HG03378 (cell line): ENCODE data around the gene FIZ1.
"Not testable (repeated sequence)": the region's sequence is repeated elsewhere in the genome, so short reads cannot be mapped to it uniquely, and the experiment has no call there.

Experiments
- ATAC-seq: cut with Tn5 transposase; IDR thresholded peaks from one replicate; pipeline ENCODE4 v1.9.1; 2021; ENCODE audit warnings: mild to moderate bottlenecking, moderate library complexity; ENCODE audit not compliant: unreplicated experiment

The FIZ1 gene

GRCh38 chr19:55598034-55598433 is 1.3 kb downstream of the FIZ1 start:
- ATAC-seq, result no peak

DNA sequence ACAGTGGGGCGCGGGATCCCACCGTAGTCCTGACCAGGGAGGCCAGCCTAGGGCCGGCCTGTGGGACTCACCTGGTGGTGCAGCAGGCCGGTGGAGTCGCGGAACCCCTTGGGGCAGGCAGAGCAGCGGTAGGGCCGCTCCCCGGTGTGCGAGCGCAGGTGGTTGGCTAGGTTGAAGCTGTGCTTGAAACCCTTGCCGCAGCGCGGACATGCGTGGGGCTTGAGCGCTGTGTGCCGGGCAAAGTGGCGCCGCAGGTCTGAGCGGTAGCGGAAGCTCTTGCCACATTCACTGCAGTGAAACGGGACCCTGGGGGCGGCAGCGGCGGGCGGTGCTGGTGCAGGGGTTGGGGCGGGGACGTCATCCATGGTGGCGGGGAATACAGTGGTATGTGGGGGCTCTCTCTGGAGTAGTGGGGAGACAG is 1.8 kb downstream of the FIZ1 start:
- no peak for ATAC-seq

- ATAC-seq, result no peak
These were observed 3.0 kb downstream of the FIZ1 start for GRCh38 chr19:55596304-55596703.

GRCh38 chr19:55594996-55595545 is 4.2 kb downstream of the FIZ1 start:
- no peak for ATAC-seq

DNA sequence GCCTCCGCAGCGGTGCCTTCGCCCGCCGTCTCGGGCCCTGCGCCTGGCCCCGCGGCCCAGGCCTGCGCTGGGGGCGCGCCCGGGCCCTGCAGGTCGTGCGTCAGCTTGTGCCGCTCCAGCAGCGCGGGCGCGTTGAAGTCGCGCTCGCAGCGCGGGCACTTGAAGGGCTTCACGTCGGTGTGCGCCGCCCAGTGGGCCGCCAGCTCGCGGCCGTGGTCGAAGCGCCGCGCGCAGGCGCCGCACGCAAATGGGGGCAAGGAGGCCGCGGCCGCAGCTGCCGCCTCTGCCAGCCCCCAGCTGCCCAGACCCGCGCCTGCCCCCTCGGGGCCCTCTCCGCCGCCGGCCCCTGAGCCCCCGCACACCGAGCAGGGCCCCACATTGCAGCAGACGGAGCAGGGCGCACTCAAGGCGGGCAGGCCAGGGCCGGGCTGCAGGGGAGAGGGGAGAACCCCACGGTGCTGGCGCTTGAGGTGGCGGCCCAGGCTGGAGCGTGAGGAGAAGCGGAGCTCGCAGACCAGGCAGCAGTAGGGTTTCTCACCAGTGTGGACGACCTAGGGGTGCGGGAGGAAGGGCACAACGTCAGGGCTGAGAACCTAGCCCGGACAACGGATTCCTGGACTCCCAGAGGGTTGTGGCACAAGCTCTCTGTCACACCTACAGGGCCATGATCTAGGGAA is 6.1 kb downstream of the FIZ1 start:
- ATAC-seq, result no peak

- no peak for ATAC-seq
These were observed 6.8 kb downstream of the FIZ1 start for GRCh38 chr19:55592391-55593090.

GRCh38 chr19:55591555-55591954 is 7.8 kb downstream of the FIZ1 start:
- ATAC-seq, result no peak

DNA sequence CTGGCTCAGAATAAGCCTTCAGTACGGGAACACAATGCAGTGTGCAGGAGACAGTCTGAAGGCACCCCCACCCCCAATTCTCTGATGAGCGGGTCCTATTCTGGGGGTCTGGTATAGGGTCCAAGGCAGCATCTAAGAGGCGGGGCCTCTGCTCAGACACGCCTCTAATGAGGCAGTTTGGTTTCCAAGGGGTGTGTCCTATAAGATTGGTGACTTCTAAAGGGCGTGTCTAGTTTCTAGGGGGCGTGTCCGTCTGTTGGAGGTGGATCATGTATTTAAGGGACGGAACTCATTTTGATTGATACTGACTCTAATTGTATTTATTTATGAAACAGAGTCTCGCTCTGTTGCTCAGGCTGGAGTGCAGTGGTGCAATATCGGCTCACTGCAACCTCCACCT is 8.7 kb downstream of the FIZ1 start:
- no peak for ATAC-seq

DNA sequence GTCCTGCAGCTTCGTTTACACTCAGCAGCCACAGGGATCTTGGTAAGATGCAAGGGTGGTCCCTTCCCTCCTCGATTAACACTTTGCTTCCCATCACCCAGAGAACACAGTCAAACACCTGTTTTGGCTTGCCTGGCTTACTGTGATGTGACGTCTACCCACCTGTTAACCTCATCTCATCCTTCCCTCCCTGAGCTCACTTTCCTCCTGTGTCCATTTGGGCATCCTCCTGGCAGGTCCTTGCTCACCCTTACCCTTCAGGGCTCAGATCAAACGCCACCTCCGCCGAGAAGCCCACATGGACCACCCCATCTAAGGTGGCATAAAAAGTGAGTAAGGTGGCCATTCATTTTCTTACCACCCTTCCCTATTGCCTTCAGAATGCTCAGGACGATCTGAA is 9.2 kb downstream of the FIZ1 start:
- ATAC-seq, result no peak

DNA sequence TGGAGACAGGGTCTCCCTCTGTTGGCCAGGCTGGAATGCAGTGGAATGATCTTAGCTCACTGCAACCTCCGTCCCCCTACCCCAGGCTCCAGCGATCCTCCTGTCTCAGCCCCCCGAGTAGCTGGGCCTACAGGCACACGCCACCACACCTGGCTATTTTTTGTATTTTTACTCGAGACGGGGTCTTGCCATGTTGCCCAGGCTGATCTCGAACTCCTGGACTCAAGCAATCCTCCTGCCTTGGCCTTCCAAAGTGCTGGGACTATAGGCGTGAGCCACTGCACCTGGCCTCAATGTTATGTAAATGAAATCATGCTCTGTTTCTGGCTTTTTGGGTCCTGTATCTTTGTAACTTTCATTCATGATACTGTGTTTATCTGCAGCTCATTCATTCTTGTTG is 10.6 kb downstream of the FIZ1 start:
- no peak for ATAC-seq

GRCh38 chr19:55586976-55587668 is 12.2 kb downstream of the FIZ1 start:
- ATAC-seq, result no peak

DNA sequence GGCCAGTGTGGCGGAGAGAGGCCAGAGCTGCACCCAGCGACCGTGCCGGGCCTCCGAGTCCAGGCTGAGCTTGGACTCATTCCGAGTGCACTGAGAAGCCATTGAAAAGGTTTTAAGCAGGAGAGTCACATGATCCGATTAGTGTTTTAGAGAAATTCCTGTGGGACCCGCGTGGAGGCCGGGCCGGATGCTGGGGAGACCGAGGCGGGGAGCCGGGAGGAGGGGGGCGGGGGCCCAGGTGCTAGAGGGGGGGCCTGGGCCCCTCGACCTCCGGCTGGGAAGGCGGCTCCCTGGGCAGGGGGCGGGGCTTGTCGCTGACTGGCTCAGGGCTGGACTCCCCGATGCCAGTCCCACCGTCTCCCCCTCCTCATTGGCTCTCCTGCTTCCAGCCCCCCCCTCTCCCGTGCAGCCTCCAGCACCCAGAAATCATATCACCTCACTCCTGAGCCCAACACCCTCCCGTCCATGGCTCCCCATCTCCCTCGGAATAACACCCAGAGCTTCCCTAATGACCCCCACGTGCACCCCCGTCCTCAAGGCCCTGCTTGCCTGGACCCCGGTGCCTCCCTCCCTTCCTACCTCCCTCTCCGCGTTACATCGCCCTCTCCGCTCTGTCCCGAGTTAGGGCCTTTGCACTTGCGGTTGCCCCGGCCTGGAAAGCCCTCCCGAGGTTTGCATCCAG is 13.5 kb downstream of the FIZ1 start:
- no peak for ATAC-seq

DNA sequence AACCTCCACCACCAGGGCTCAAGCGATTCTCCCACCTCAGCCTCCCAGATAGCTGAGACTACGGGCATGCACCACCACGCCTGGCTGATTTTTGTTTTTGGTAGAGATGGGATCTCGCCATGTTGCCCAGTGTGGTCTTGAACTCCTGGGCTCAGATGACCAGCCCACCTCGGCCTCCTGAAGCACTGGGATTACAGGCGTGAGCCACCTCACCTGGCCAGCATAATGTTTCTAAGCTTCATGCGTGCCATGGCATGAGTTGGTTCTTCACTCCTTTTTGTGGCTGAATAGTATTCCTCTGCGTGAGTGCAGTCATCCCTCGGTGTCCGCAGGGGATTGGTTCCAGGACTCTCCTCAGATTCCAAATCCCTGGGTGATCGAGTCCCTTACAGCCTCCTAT is 14.4 kb downstream of the FIZ1 start:
- ATAC-seq, result no peak

DNA sequence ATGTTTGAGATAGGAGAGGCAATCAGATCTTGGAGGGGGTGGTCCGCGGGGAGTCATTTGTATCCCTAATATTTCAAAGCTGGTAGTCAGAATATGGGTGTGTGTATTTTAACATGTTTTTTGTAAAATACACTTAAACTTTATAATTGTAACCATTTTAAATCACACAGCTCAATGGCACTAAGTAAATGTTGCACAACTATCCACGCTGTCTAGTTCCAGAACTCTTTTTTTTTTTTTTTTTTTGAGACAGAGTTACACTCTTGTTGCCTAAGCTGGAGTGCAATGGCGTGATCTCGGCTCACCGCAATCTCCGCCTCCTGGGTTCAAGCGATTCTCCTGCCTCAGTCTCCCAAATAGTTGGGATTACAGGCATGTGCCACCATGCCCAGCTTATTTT is 15.4 kb downstream of the FIZ1 start:
- not testable (repeated sequence) for ATAC-seq

DNA sequence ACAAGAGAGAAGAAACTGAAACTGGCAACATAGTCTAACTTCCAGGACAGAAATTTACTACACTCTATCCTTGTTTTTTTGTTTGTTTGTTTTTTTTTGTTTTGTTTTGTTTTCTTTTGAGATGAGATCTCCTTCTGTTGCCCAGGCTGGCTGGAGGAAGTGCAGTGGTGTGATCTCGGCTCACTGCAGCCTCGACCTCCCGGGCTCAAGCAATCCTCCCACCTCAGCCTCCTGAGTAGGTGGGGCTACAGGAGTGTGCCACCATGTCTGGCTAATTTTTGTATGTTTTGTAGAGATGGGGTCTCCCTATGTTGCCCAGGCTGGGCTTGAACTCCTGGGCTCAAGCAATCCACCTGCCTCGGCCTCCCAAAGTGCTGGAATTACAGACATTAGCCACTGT is 17.0 kb downstream of the FIZ1 start:
- not testable (repeated sequence) for ATAC-seq

GRCh38 chr19:55581823-55582223 is 17.5 kb downstream of the FIZ1 start:
- no peak for ATAC-seq

DNA sequence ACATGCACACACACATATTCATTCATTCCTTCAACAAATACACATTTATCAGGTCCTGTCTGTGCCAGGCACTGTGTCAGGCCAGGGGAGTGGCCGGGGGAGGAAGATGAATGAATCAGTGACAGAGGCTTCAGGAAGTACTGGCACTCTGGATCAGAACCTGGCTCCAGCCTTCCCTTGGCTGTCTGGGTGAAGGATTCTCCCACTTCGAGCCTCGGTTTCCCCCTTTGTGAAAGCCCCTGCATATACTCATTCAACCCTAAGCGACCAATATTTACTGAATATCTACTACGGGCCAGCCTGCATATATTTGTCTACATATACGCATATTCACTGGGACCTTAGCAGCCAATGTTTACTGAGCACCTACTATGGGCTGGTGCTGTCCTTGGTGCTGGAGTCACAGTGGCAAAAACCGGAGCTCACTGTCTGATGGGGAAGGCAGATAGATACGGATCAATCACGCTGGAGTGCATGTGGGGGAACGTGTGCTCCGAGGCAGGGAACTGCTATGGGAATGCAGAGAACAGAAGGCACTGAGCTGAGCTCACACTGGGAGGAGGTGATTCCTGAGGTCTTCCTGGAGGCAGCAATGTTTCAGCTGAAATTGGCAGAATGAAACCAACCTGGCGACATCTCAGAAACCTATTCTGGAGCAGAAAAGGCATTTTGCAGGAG is 18.0 kb downstream of the FIZ1 start:
- ATAC-seq, result no peak

DNA sequence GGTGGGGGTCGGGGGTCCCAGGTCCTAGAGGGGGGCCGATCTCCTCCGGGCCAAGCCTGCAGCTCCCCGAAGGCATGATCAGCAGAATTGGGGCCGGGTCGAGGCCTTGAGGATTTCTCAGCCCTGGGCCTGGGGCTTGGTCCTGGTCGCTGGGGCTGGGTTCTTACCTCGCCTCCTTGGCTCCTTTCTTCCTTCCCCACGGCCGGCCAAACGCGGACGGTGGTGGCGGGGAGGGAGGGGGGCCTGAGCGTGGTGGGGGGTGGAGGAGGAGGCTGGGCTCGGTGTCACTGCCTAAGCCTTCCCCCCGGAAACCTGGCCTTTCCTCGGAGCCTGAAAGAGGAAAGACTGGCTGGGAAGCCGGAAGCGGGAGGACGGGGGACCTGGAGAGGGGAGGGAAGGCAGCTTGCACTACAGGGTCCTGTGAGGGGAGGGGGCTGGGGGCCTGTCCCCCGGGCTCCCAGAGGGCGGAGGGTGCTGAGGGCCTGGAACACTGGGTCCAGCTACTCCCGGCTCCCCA is 18.6 kb downstream of the FIZ1 start, which contains the start of gene ZNF579:
TSS of gene ZNF579 (minus strand) at position 221 of the 517 bp plus-strand sequence. CDS start 1,209 bp downstream, outside the sequence.
- no peak for ATAC-seq

DNA sequence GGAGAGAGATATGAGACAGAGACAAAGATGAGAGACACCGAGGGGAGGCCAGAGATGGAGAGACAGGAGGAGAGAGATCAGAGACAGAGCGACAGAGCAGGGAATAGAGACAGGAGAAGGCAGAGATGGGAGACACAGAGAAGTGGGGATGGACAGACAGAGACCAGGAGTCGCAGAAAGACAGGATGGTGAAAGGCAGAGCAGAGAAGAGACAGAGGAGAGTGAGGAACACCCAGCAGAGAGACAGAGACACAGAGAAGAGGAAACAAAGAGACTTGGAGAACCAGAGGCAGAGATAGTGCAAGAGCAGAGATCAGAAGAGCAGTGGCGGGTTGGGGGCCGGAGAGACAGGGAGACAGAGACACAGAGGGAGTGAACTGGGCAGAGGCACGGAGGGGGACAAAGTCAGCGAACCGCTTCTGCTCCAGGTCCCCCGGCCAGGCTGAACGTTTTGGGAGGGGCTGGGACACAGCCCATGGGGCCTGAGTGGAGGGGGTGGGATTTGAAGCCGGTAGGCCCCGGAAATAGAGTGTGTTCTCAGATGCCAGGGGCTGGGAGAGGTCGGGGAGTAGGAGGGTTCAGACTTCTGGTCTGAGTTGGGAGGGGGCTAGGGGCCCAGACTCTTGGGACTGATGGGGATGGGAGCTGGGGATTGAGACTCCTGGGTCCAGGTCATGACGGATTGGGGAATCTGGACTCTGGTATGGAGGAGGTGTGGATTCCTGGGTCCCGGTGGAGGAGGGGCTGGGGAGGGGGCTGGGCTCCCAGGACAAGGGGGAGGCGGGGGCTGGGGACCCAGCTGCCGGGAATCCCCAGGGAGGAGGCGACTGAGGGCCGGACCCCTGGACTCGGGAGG is 19.3 kb downstream of the FIZ1 start:
- no peak for ATAC-seq
